Measurements from ENCODE around the gene SSX2IP.

SSX2IP gene

DNA sequence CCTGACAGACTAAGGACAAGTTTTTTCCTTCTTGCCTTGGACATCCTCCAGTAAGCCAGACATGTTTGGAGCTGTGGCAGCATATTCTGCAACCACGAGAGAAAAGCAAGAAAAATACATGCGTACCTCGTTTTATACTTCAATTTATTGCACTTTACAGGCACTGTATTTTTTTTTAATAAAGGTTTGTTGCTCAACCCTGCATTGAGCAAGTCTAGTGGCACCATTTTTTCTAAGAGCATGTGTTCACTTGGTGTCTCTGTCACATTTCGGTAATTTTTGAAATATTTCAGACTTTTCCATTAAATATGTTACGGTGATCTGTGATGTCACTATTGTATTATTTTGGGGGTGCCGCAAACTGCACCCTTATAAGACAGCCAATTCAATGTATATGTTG, 2.1 kb upstream of the SSX2IP start:
- Histone ChIP-seq H3K4ac (ENCODE audit: low read depth, low read length) (no peak overlapping the region), H3K4me2 (ENCODE audit: low read length) (no peak overlapping the region), H3K27ac (ENCODE audit: low read depth, low read length) (no peak overlapping the region), H3K4me1 (ENCODE audit: control insufficient read depth, low read depth, low read length) (peaks cover 2% of the 10 kb centered on the region), H2AK5ac (ENCODE audit: low read length) (no peak overlapping the region), H3K79me2 (ENCODE audit: control insufficient read depth, insufficient read depth, low read length) (peaks cover 11% of the 10 kb centered on the region), H4K5ac (ENCODE audit: low read length) (no peak overlapping the region), H3K56ac (ENCODE audit: low read length) (no peak overlapping the region), H2BK5ac (ENCODE audit: low read length) (no peak overlapping the region), H3K18ac (ENCODE audit: low read length) (no peak overlapping the region), H3K4me3 (ENCODE audit: low read length) (no peak overlapping the region), H3K9ac (ENCODE audit: low read length) (no peak overlapping the region), H3K23ac (ENCODE audit: low read length) (no peak overlapping the region), H3K79me1 (ENCODE audit: low read length) (peaks cover 7% of the 10 kb centered on the region), H4K8ac (ENCODE audit: low read depth, low read length) (no peak overlapping the region), H2BK120ac (ENCODE audit: low read depth, low read length) (no peak overlapping the region), H2BK15ac (replicated peaks; ENCODE audit: low read depth) (no peak overlapping the region), H3K27me3 (ENCODE audit: insufficient read depth, low read length, poor library complexity) (no peaks in the 10 kb centered on the region), H3K36me3 (ENCODE audit: control insufficient read depth, insufficient read depth, low read length) (no peaks in the 10 kb centered on the region)
- DNase-seq: no peak
- no CpG with 5 or more reads among the region's 6 CpGs for WGBS (ENCODE audit: extremely low coverage, insufficient coverage, low lambda C conversion rate)

DNA sequence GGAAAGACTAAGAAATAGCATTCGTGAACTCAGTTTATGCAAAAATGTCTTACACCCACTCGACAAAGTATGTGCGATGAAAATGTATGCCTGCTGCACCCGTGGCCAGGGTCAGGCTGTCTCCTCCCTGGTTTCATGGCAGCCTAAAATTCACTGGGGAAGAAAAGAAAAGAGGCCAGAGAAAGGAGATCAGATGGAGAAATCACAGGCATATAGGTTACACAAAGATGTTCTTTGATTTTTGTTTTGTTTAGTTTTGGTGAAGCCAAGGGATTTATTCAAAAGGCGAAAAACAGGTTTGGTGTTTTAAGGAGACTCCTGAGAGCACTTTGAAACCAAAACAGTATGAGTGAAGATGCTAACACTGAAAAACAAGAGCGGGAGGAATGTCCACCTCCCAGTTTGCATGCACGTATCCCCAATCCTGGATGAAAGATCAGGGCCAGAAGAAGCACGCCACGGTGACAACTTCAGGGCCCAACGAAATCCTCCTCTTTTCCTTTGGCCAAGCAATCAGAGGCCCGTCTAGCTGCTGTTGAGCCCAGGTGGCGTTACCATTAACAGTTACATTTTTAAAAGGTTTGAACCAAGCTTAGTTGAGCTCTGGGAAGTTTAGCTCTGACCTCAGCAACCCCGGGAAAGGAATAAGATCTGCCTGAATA, 992 bp upstream of the SSX2IP start:
- Histone ChIP-seq H3K79me2 (ENCODE audit: control insufficient read depth, insufficient read depth, low read length) (peaks cover 15% of the 10 kb centered on the region), H3K9ac (ENCODE audit: low read length) (peak overlapping the region; percentile 79), H3K23ac (ENCODE audit: low read length) (no peak overlapping the region), H3K79me1 (ENCODE audit: low read length) (peaks cover 9% of the 10 kb centered on the region), H3K27me3 (ENCODE audit: insufficient read depth, low read length, poor library complexity) (no peaks in the 10 kb centered on the region), H3K4ac (ENCODE audit: low read depth, low read length) (no peak overlapping the region), H2BK5ac (ENCODE audit: low read length) (no peak overlapping the region), H2BK120ac (ENCODE audit: low read depth, low read length) (no peak overlapping the region), H3K27ac (ENCODE audit: low read depth, low read length) (no peak overlapping the region), H4K5ac (ENCODE audit: low read length) (no peak overlapping the region), H2BK15ac (replicated peaks; ENCODE audit: low read depth) (no peak overlapping the region), H4K8ac (ENCODE audit: low read depth, low read length) (no peak overlapping the region), H3K18ac (ENCODE audit: low read length) (peak overlapping the region; percentile 54), H3K4me1 (ENCODE audit: control insufficient read depth, low read depth, low read length) (peaks cover 2% of the 10 kb centered on the region), H3K56ac (ENCODE audit: low read length) (peak overlapping the region; percentile 88), H3K4me2 (ENCODE audit: low read length) (peak overlapping the region; percentile 91), H3K36me3 (ENCODE audit: control insufficient read depth, insufficient read depth, low read length) (no peaks in the 10 kb centered on the region), H3K4me3 (ENCODE audit: low read length) (peak overlapping the region; percentile 71), H2AK5ac (ENCODE audit: low read length) (no peak overlapping the region)
- WGBS (ENCODE audit: extremely low coverage, insufficient coverage, low lambda C conversion rate): no CpG with 5 or more reads among the region's 13 CpGs
- DNase-seq: peak; percentile 25

DNA sequence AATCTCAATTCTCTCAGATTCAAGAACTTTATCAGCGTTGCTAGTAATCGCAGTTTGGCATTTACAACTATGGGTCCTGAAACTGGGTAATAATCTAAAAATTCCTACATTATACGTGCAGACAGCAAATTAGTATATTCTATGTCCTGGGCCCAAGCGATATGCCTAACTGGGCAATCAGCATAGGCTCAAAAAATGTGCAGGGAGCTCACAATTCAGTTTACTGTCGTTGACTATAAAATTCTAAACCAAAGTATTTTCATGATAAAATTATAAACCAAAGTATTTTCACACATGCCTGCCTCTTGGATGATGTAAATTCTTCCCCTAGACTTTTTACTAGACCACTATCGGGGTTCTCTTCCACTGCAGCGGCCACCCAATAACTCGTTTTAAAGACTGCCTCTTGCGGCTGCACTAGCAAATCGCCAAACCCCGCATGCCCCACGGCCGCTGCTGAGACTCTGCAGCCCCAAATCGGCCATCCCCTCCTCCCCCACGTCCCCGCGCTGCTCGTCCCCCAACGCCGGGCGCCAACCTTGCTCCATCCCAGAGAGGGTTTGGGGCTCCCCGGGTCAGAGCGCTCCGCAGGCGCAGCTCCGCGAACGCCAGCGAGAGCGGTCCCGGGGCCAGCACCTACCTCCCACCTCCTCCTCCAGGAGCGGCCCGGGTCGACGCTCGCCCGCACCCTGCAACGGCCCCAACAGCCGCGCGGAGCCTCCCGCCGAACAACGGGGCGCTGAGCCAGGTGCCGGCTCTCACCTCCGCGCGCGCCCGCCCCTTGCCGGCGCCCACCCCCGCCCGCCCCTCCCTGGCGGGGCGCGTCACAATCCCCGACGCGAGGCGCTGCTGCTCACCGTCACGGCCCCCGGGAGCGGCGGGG, 506 bp downstream of the SSX2IP start:
- peak overlapping the region; percentile 43 for H3K4me2 ChIP-seq (ENCODE audit: low read length)
- H4K8ac ChIP-seq (ENCODE audit: low read depth, low read length): peak overlapping the region; percentile 86
- H3K56ac ChIP-seq (ENCODE audit: low read length): peak overlapping the region; percentile 92
- no peak overlapping the region for H2BK15ac ChIP-seq (replicated peaks; ENCODE audit: low read depth)
- H3K4me3 ChIP-seq (ENCODE audit: low read length): peak overlapping the region; percentile 76
- peak; percentile 55 for DNase-seq
- H3K36me3 ChIP-seq (ENCODE audit: control insufficient read depth, insufficient read depth, low read length): no peaks in the 10 kb centered on the region
- H4K5ac ChIP-seq (ENCODE audit: low read length): no peak overlapping the region
- WGBS (ENCODE audit: extremely low coverage, insufficient coverage, low lambda C conversion rate): no CpG with 5 or more reads among the region's 67 CpGs
- peaks cover 12% of the 10 kb centered on the region for H3K79me1 ChIP-seq (ENCODE audit: low read length)
- H3K23ac ChIP-seq (ENCODE audit: low read length): no peak overlapping the region
- peaks cover 18% of the 10 kb centered on the region for H3K79me2 ChIP-seq (ENCODE audit: control insufficient read depth, insufficient read depth, low read length)
- H3K18ac ChIP-seq (ENCODE audit: low read length): peak overlapping the region; percentile 75
- peak overlapping the region; percentile 22 for H3K4ac ChIP-seq (ENCODE audit: low read depth, low read length)
- H3K9ac ChIP-seq (ENCODE audit: low read length): peak overlapping the region; percentile 85
- no peak overlapping the region for H2AK5ac ChIP-seq (ENCODE audit: low read length)
- H3K4me1 ChIP-seq (ENCODE audit: control insufficient read depth, low read depth, low read length): peaks cover 2% of the 10 kb centered on the region
- peak overlapping the region; percentile 10 for H2BK120ac ChIP-seq (ENCODE audit: low read depth, low read length)
- no peaks in the 10 kb centered on the region for H3K27me3 ChIP-seq (ENCODE audit: insufficient read depth, low read length, poor library complexity)
- H2BK5ac ChIP-seq (ENCODE audit: low read length): no peak overlapping the region
- peak overlapping the region; percentile 70 for H3K27ac ChIP-seq (ENCODE audit: low read depth, low read length)

DNA sequence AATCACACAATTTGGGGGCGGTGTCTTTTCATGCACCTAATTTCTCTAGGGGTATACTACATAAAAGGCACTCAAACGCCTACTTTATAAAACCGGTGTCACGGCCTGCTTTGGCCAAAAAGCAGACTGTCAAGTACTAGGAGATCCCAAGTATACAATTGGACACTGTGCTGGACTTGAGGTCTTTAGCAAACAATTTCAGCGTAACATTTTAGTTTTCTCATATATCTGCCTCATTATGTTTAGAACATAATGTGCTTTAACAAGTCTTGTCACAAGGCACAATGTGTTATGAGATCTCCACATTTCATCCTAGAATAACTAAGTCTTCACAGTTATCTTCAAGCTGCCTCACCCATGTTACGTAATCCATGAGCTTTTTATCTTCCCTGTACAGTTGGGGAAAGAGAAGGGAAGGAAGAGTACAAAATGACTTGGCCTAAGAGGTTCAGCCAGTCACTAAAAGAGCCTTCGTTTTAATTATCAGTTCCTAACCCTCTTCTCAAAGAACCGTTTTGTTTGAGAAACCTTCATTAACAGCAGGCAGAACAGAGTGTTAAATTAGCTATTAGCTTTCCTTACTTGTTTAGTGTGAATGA, 1.7 kb downstream of the SSX2IP start:
- no peak overlapping the region for H4K5ac ChIP-seq (ENCODE audit: low read length)
- no peak overlapping the region for H2BK120ac ChIP-seq (ENCODE audit: low read depth, low read length)
- no CpG with 5 or more reads among the region's 8 CpGs for WGBS (ENCODE audit: extremely low coverage, insufficient coverage, low lambda C conversion rate)
- H3K79me1 ChIP-seq (ENCODE audit: low read length): peaks cover 15% of the 10 kb centered on the region
- no peak overlapping the region for H3K23ac ChIP-seq (ENCODE audit: low read length)
- H3K4ac ChIP-seq (ENCODE audit: low read depth, low read length): no peak overlapping the region
- H3K56ac ChIP-seq (ENCODE audit: low read length): no peak overlapping the region
- H3K36me3 ChIP-seq (ENCODE audit: control insufficient read depth, insufficient read depth, low read length): no peaks in the 10 kb centered on the region
- H3K4me2 ChIP-seq (ENCODE audit: low read length): no peak overlapping the region
- H2BK5ac ChIP-seq (ENCODE audit: low read length): no peak overlapping the region
- no peak overlapping the region for H2AK5ac ChIP-seq (ENCODE audit: low read length)
- H3K9ac ChIP-seq (ENCODE audit: low read length): no peak overlapping the region
- H4K8ac ChIP-seq (ENCODE audit: low read depth, low read length): no peak overlapping the region
- no peaks in the 10 kb centered on the region for H3K27me3 ChIP-seq (ENCODE audit: insufficient read depth, low read length, poor library complexity)
- no peak overlapping the region for H3K27ac ChIP-seq (ENCODE audit: low read depth, low read length)
- no peak overlapping the region for H2BK15ac ChIP-seq (replicated peaks; ENCODE audit: low read depth)
- no peak overlapping the region for H3K4me3 ChIP-seq (ENCODE audit: low read length)
- H3K79me2 ChIP-seq (ENCODE audit: control insufficient read depth, insufficient read depth, low read length): peaks cover 19% of the 10 kb centered on the region
- H3K4me1 ChIP-seq (ENCODE audit: control insufficient read depth, low read depth, low read length): peaks cover 2% of the 10 kb centered on the region
- no peak for DNase-seq
- H3K18ac ChIP-seq (ENCODE audit: low read length): no peak overlapping the region

DNA sequence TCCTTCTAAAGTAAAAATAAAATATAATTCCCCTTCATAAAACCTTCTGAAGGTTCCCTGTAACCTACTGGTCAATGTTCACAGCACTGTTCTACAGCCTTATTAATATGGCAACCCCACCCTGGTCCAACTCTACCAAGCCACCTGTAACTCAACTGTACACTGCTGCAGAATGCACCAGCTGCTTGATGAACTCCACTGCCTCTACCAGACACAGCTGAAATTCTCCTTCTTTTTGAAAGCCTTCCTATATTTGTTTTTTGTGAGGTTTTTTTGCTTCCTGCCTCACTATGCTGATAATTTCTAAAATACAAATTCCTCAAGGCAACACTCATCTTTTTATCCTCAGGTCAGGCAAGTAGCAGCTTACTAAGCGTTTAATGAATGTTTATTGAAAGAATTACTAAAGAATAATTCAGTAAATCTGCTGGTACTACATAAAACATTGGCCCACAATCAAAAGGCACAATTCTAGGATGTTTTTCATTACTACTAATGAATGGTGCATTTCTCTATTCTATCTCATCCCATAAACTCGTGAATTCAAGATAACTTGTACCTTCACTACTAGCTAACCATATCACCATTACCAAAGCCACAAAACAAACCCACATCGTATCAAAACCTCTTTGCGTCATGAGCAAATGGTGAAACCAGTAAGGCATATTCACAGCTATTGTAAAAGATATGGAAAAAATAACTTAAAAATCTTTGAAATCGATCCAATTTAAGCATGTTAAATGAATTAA, 2.4 kb downstream of the SSX2IP start:
- H3K23ac ChIP-seq (ENCODE audit: low read length): no peak overlapping the region
- no peak overlapping the region for H3K27ac ChIP-seq (ENCODE audit: low read depth, low read length)
- no peak overlapping the region for H3K18ac ChIP-seq (ENCODE audit: low read length)
- no peak overlapping the region for H3K4me2 ChIP-seq (ENCODE audit: low read length)
- no peak overlapping the region for H4K8ac ChIP-seq (ENCODE audit: low read depth, low read length)
- peaks cover 21% of the 10 kb centered on the region for H3K79me2 ChIP-seq (ENCODE audit: control insufficient read depth, insufficient read depth, low read length)
- no peak for DNase-seq
- H4K5ac ChIP-seq (ENCODE audit: low read length): no peak overlapping the region
- H3K4me1 ChIP-seq (ENCODE audit: control insufficient read depth, low read depth, low read length): peaks cover 2% of the 10 kb centered on the region
- no peak overlapping the region for H2BK5ac ChIP-seq (ENCODE audit: low read length)
- 100% methylated on average over 2 of the region's 5 CpGs for WGBS (ENCODE audit: extremely low coverage, insufficient coverage, low lambda C conversion rate)
- no peaks in the 10 kb centered on the region for H3K27me3 ChIP-seq (ENCODE audit: insufficient read depth, low read length, poor library complexity)
- H3K4ac ChIP-seq (ENCODE audit: low read depth, low read length): no peak overlapping the region
- no peak overlapping the region for H2BK120ac ChIP-seq (ENCODE audit: low read depth, low read length)
- H3K79me1 ChIP-seq (ENCODE audit: low read length): peaks cover 15% of the 10 kb centered on the region
- no peak overlapping the region for H2BK15ac ChIP-seq (replicated peaks; ENCODE audit: low read depth)
- no peak overlapping the region for H2AK5ac ChIP-seq (ENCODE audit: low read length)
- no peak overlapping the region for H3K4me3 ChIP-seq (ENCODE audit: low read length)
- H3K56ac ChIP-seq (ENCODE audit: low read length): no peak overlapping the region
- H3K9ac ChIP-seq (ENCODE audit: low read length): no peak overlapping the region
- no peaks in the 10 kb centered on the region for H3K36me3 ChIP-seq (ENCODE audit: control insufficient read depth, insufficient read depth, low read length)
